ENCODE measurements around the gene LYL1. TPM values are rescaled to one million over a fixed set of nuclear protein-coding genes. Genes with fewer than 3 reads are reported as not detected.

The LYL1 gene
- total and polyA plus RNA-seq, 4 donors: 0.35 to 69.7 (median 2.3) TPM

- H3K27me3 ChIP-seq (ENCODE audit: control insufficient read depth in 4 of 4, insufficient read depth in 4 of 4, low read length in 3 of 4): no peaks in the 10 kb centered on the region
- peaks cover 0 to 6% (median 2%) of the 10 kb centered on the region in 4 donors for H3K36me3 ChIP-seq (ENCODE audit: control insufficient read depth in 4 of 4, insufficient read depth in 3 of 4, low read depth in 1 of 4, low read length in 3 of 4)
- no peak overlapping the region for H3K9ac ChIP-seq (ENCODE audit: low read depth in 1 of 2, low read length in 2 of 2)
- DNase-seq (ENCODE audit: low spot score): peak; percentile 79
- no peak for TF ChIP-seq RXRA (IDR thresholded peaks at IDR 0.05)
- TF ChIP-seq GABPA (IDR thresholded peaks at IDR 0.05 in 1 of 2, conservative IDR thresholded peaks at IDR 0.05 in 1 of 2): no peak
- no peak for TF ChIP-seq CTCF (IDR thresholded peaks at IDR 0.05; ENCODE audit: low read depth, low read length, missing input control)
- TF ChIP-seq ZBTB33 (IDR thresholded peaks at IDR 0.05): no peak
- no peak for TF ChIP-seq MAX (IDR thresholded peaks at IDR 0.05)
- no peak for TF ChIP-seq HNF4A (conservative IDR thresholded peaks at IDR 0.05)
- TF ChIP-seq REST (IDR thresholded peaks at IDR 0.05): no peak
- TF ChIP-seq FOXA1 (IDR thresholded peaks at IDR 0.05): no peak
- no peak for TF ChIP-seq TAF1 (conservative IDR thresholded peaks at IDR 0.05)
- TF ChIP-seq EGR1 (IDR thresholded peaks at IDR 0.05; ENCODE audit: low read depth in 2 of 2): no peak
- TF ChIP-seq ATF3 (IDR thresholded peaks at IDR 0.05): no peak
- TF ChIP-seq YY1 (IDR thresholded peaks at IDR 0.05): no peak
- TF ChIP-seq RAD21 (IDR thresholded peaks at IDR 0.05): no peak
- TF ChIP-seq HNF4G (IDR thresholded peaks at IDR 0.05): no peak
- no peak for TF ChIP-seq NR2F2 (IDR thresholded peaks at IDR 0.05)
- TF ChIP-seq JUND (IDR thresholded peaks at IDR 0.05): no peak
- no peak for TF ChIP-seq SP1 (IDR thresholded peaks at IDR 0.05)
- TF ChIP-seq FOXA2 (IDR thresholded peaks at IDR 0.05): no peak
- peak overlapping the region in 1 of 2 donors; percentile 12 for H3K27ac ChIP-seq (ENCODE audit: low read depth in 1 of 2, low read length in 2 of 2)
- WGBS: 10% methylated on average over 69 of the region's 69 CpGs
- H3K9me3 ChIP-seq (ENCODE audit: control insufficient read depth in 4 of 4, low read length in 3 of 4): no peaks in the 10 kb centered on the region
- peaks cover 16 to 39% (median 22%) of the 10 kb centered on the region in 4 donors for H3K4me1 ChIP-seq (ENCODE audit: control insufficient read depth in 4 of 4, insufficient read depth in 4 of 4, low read length in 3 of 4)
- H3K4me3 ChIP-seq (ENCODE audit: low read depth in 1 of 3, low read length in 3 of 3): peak overlapping the region in 1 of 3 donors; percentile 19
These were observed 5.0 kb downstream of the LYL1 start for GRCh38 chr19:13097463-13098258.
